Neural cell (in vitro differentiated cells): Measurements from ENCODE around the gene ZNF638. TPM values are rescaled to one million over a fixed set of nuclear protein-coding genes. Genes with fewer than 3 reads are reported as not detected.
A peak's percentile ranks its signal among the peaks of the same experiment; 100 is the strongest.
"Not testable (repeated sequence)": the region's sequence is repeated elsewhere in the genome, so short reads cannot be mapped to it uniquely, and the experiment has no call there.

Experiments used
- H2AFZ ChIP-seq: fragments of 200-600, 300-800 bp; sonication (generic), shearing (Covaris generic); 2 replicates; pipeline ENCODE4 v1.6.0; 2014; ENCODE audit warnings: low read depth, mild to moderate bottlenecking, antibody characterized with exemption, low read length, moderate library complexity
- H3F3A ChIP-seq: fragments of 200-600 bp; shearing (Covaris generic); 2 replicates; pipeline ENCODE4 v1.6.1; 2016; ENCODE audit warnings: mild to moderate bottlenecking, moderate library complexity, mixed read lengths, antibody characterized with exemption, low read length; ENCODE audit not compliant: insufficient read depth, poor library complexity, severe bottlenecking
- H3K27ac ChIP-seq: fragments of 200-600, 300-800 bp; sonication (generic), shearing (Covaris generic); 2 replicates; pipeline ENCODE4 v1.5.1; 2014; ENCODE audit warnings: mild to moderate bottlenecking, low read length, moderate library complexity
- H3K27me3 ChIP-seq: fragments of 300-800, 200-600 bp; sonication (generic), shearing (Covaris generic); 2 replicates; pipeline ENCODE4 v1.6.0; 2014; ENCODE audit warnings: mild to moderate bottlenecking, low read depth, low read length, moderate library complexity; ENCODE audit not compliant: insufficient read depth
- H3K36me3 ChIP-seq: fragments of 300-800, 200-600 bp; sonication (generic), shearing (Covaris generic); 2 replicates; pipeline ENCODE4 v1.5.1; 2014; ENCODE audit warnings: mild to moderate bottlenecking, antibody characterized with exemption, low read length, moderate library complexity; ENCODE audit not compliant: insufficient read depth
- H3K4me2 ChIP-seq: fragments of 300-800, 200-600 bp; sonication (generic), shearing (Covaris generic); 2 replicates; pipeline ENCODE4 v1.6.0; 2014; ENCODE audit warnings: mild to moderate bottlenecking, low read length
- H3K4me3 ChIP-seq: fragments of 300-800, 200-600 bp; sonication (generic), shearing (Covaris generic); 2 replicates; pipeline ENCODE4 v1.5.1; 2014; ENCODE audit warnings: mild to moderate bottlenecking, low read length, moderate library complexity
- H3K79me2 ChIP-seq: fragments of 200-600 bp; shearing (Covaris generic); replicated peaks from 2 replicates; pipeline ENCODE4 v1.6.0; 2014; ENCODE audit warnings: mild to moderate bottlenecking, low read length, moderate library complexity; ENCODE audit not compliant: insufficient read depth
- H3K9ac ChIP-seq: fragments of 300-800, 200-600 bp; sonication (generic), shearing (Covaris generic); 2 replicates; pipeline ENCODE4 v1.6.1; 2016; ENCODE audit warnings: mild to moderate bottlenecking, low read length, mixed read lengths
- H3K9me2 ChIP-seq: fragments of 200-600 bp; shearing (Covaris generic); 2 replicates; pipeline ENCODE4 v1.6.1; 2016; ENCODE audit warnings: mild to moderate bottlenecking, low read length, mixed read lengths; ENCODE audit not compliant: insufficient read depth
- H3K9me3 ChIP-seq: fragments of 200-600, 300-800 bp; sonication (generic), shearing (Covaris generic); 2 replicates; pipeline ENCODE4 v1.6.1; 2016; ENCODE audit warnings: mild to moderate bottlenecking, mixed run types, low read length, moderate library complexity, mixed read lengths
- H4K20me1 ChIP-seq: fragments of 200-600 bp; shearing (Covaris generic); 2 replicates; pipeline ENCODE4 v1.6.1; 2016; ENCODE audit warnings: mild to moderate bottlenecking, mixed run types; ENCODE audit not compliant: insufficient read depth
- EP300 ChIP-seq: fragments of 450-650 bp; conservative IDR thresholded peaks from 2 replicates; pipeline ENCODE4 v1.6.1; 2014; ENCODE audit warnings: antibody characterized with exemption, mild to moderate bottlenecking, moderate library complexity; ENCODE audit not compliant: poor library complexity, severe bottlenecking
- EZH2 ChIP-seq: fragments of 200-600, 300-800 bp; shearing (Covaris generic), sonication (generic); IDR thresholded peaks from 2 replicates; pipeline ENCODE4 v1.6.1; 2014; ENCODE audit warnings: antibody characterized with exemption, low read length, borderline replicate concordance, mild to moderate bottlenecking; ENCODE audit not compliant: insufficient read depth, poor library complexity, severe bottlenecking
- MXI1 ChIP-seq: fragments of 450-650 bp; conservative IDR thresholded peaks from 2 replicates; pipeline ENCODE4 v1.6.1; 2014; ENCODE audit warnings: antibody characterized with exemption, mild to moderate bottlenecking; ENCODE audit not compliant: poor library complexity, severe bottlenecking
- POLR2AphosphoS5 ChIP-seq: IDR thresholded peaks from 2 replicates; pipeline ENCODE4 v1.6.1; 2012
- RAD21 ChIP-seq: fragments of 450-650 bp; conservative IDR thresholded peaks from 2 replicates; pipeline ENCODE4 v1.6.1; 2014; ENCODE audit warnings: antibody characterized with exemption, mild to moderate bottlenecking, moderate library complexity
- SMC3 ChIP-seq: fragments of 450-650 bp; conservative IDR thresholded peaks from 2 replicates; pipeline ENCODE4 v1.6.1; 2014; ENCODE audit warnings: antibody characterized with exemption, mild to moderate bottlenecking, moderate library complexity; ENCODE audit not compliant: poor library complexity
- TAF1 ChIP-seq: IDR thresholded peaks from 2 replicates; pipeline ENCODE4 v1.6.1; 2012; ENCODE audit warnings: low read depth
- polyA plus RNA-seq: library from polyadenylated mRNA; depleted of rRNA; stranded (reverse); fragments of >200 nt; gene quantifications from 2 replicates; pipeline ENCODE4 v1.2.3, GENCODE V29; 2014
- TF ChIP-seq, protein P1 (sequence below): fragments of 450-650 bp; IDR thresholded peaks from 2 replicates; pipeline ENCODE4 v1.5.1; 2014; ENCODE audit warnings: antibody characterized with exemption, mild to moderate bottlenecking, moderate library complexity; ENCODE audit not compliant: poor library complexity, severe bottlenecking
- TF ChIP-seq, protein P2 (sequence below): IDR thresholded peaks from 2 replicates; pipeline ENCODE4 v1.6.1; 2012; ENCODE audit warnings: borderline replicate concordance

ZNF638 gene
- polyA plus RNA-seq, 1 donor from 2014 or later = 308 TPM

- Histone ChIP-seq H3F3A (peaks cover 5% of the 10 kb centered on the region), H3K4me2 (no peak overlapping the region), H3K79me2 (peaks cover 33% of the 10 kb centered on the region), H2AFZ (no peak overlapping the region), H3K9me2 (no peaks in the 10 kb centered on the region), H4K20me1 (peaks cover 7% of the 10 kb centered on the region), H3K9me3 (no peaks in the 10 kb centered on the region), H3K4me3 (no peak overlapping the region), H3K27ac (no peak overlapping the region), H3K9ac (no peak overlapping the region), H3K36me3 (no peaks in the 10 kb centered on the region), H3K27me3 (no peaks in the 10 kb centered on the region)
- no peak for TF ChIP-seq POLR2AphosphoS5
- no peak for TF ChIP-seq RAD21
- no peak for TF ChIP-seq TAF1
- no peak for TF ChIP-seq MXI1
- TF ChIP-seq SMC3 = no peak
- no peak for TF ChIP-seq EP300
- TF ChIP-seq, protein P1, sequence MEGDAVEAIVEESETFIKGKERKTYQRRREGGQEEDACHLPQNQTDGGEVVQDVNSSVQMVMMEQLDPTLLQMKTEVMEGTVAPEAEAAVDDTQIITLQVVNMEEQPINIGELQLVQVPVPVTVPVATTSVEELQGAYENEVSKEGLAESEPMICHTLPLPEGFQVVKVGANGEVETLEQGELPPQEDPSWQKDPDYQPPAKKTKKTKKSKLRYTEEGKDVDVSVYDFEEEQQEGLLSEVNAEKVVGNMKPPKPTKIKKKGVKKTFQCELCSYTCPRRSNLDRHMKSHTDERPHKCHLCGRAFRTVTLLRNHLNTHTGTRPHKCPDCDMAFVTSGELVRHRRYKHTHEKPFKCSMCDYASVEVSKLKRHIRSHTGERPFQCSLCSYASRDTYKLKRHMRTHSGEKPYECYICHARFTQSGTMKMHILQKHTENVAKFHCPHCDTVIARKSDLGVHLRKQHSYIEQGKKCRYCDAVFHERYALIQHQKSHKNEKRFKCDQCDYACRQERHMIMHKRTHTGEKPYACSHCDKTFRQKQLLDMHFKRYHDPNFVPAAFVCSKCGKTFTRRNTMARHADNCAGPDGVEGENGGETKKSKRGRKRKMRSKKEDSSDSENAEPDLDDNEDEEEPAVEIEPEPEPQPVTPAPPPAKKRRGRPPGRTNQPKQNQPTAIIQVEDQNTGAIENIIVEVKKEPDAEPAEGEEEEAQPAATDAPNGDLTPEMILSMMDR = no peak
- TF ChIP-seq, protein P2, sequence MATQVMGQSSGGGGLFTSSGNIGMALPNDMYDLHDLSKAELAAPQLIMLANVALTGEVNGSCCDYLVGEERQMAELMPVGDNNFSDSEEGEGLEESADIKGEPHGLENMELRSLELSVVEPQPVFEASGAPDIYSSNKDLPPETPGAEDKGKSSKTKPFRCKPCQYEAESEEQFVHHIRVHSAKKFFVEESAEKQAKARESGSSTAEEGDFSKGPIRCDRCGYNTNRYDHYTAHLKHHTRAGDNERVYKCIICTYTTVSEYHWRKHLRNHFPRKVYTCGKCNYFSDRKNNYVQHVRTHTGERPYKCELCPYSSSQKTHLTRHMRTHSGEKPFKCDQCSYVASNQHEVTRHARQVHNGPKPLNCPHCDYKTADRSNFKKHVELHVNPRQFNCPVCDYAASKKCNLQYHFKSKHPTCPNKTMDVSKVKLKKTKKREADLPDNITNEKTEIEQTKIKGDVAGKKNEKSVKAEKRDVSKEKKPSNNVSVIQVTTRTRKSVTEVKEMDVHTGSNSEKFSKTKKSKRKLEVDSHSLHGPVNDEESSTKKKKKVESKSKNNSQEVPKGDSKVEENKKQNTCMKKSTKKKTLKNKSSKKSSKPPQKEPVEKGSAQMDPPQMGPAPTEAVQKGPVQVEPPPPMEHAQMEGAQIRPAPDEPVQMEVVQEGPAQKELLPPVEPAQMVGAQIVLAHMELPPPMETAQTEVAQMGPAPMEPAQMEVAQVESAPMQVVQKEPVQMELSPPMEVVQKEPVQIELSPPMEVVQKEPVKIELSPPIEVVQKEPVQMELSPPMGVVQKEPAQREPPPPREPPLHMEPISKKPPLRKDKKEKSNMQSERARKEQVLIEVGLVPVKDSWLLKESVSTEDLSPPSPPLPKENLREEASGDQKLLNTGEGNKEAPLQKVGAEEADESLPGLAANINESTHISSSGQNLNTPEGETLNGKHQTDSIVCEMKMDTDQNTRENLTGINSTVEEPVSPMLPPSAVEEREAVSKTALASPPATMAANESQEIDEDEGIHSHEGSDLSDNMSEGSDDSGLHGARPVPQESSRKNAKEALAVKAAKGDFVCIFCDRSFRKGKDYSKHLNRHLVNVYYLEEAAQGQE = no peak
- no peak for TF ChIP-seq EZH2
Measured at GRCh38 chr2:71330155-71330554, 1.4 kb upstream of the ZNF638 start.

- TF ChIP-seq POLR2AphosphoS5 = no peak
- TF ChIP-seq TAF1 = no peak
- TF ChIP-seq EP300 = no peak
- no peak for TF ChIP-seq EZH2
- TF ChIP-seq, protein P1 = no peak
- no peak for TF ChIP-seq RAD21
- no peak for TF ChIP-seq MXI1
- TF ChIP-seq, protein P2 = no peak
- no peak for TF ChIP-seq SMC3
- Histone ChIP-seq H3F3A (peaks cover 5% of the 10 kb centered on the region), H3K27ac (no peak overlapping the region), H3K79me2 (peaks cover 39% of the 10 kb centered on the region), H4K20me1 (peaks cover 7% of the 10 kb centered on the region), H3K9me3 (no peaks in the 10 kb centered on the region), H3K9ac (peak overlapping the region; percentile 30), H3K27me3 (no peaks in the 10 kb centered on the region), H3K4me3 (peak overlapping the region; percentile 90), H3K36me3 (no peaks in the 10 kb centered on the region), H2AFZ (no peak overlapping the region), H3K4me2 (no peak overlapping the region), H3K9me2 (no peaks in the 10 kb centered on the region)
Measured at GRCh38 chr2:71330585-71331330, 824 bp upstream of the ZNF638 start.

DNA sequence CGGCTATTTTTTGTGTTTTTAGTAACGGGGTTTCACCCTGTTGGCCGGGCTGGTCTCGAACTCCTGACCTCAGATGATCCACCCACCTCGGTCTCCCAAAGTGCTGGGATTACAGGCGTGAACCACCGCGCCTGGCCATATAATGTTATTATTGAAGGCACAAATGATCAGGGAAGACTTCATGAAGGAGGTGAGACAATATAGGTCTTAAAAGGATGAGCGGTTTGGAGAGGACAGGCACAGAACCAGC, 326 bp upstream of the ZNF638 start:
- H3K9ac ChIP-seq = peak overlapping the region; percentile 30
- not testable (repeated sequence) for H3K36me3 ChIP-seq, H3K9me2 ChIP-seq, H4K20me1 ChIP-seq, H3K9me3 ChIP-seq, H3F3A ChIP-seq, H3K27me3 ChIP-seq, H3K4me2 ChIP-seq
- peaks cover 44% of the 10 kb centered on the region for H3K79me2 ChIP-seq
- peak overlapping the region; percentile 90 for H3K4me3 ChIP-seq
- peak overlapping the region; percentile 4 for H3K27ac ChIP-seq
- peak overlapping the region; percentile 53 for H2AFZ ChIP-seq
